RWPE1 (cell line): ENCODE data around the gene ZNF169.
"Not testable (repeated sequence)": the region's sequence is repeated elsewhere in the genome, so short reads cannot be mapped to it uniquely, and the experiment has no call there.

Experiments
- CTCF ChIA-PET: fragments of 350-600 bp; sonication (Branson Sonifier 250); formaldehyde crosslinking; extraction: SDS; loops from one replicate; lab custom pipeline; 2021; lab: Yijun Ruan, JAX
- POLR2A ChIA-PET: fragments of 400-600 bp; formaldehyde crosslinking; extraction: SDS; loops from one replicate; lab custom pipeline; 2020; ENCODE audit warnings: antibody characterized with exemption; ENCODE audit not compliant: low non-redundant PET; lab: Yijun Ruan, JAX
- DNase-seq: peaks from one replicate; pipeline ENCODE4 v3.0.0; 2012; ENCODE audit warnings: low spot score
- H3K27ac ChIP-seq: fragments of 450-650 bp; 2 replicates; pipeline ENCODE4 v1.5.1; 2017
- CTCF ChIP-seq: fragments of 450-650 bp; conservative IDR thresholded peaks from 2 replicates; pipeline ENCODE4 v1.5.1; 2017; ENCODE audit warnings: low read depth, mild to moderate bottlenecking

Gene ZNF169

GRCh38 chr9:94222870-94223269 lies 36.2 kb upstream of the ZNF169 start:
- CTCF ChIA-PET, result interaction anchor here (0.7 kb wide), 1 partner anchor 312 kb away, joined by 4 read pairs; no protein-coding TSS in a partner anchor
- TF ChIP-seq CTCF, result no peak
- POLR2A ChIA-PET, result no interaction called here
- DNase-seq, result peak; percentile 66
- no peak overlapping the region for H3K27ac ChIP-seq

- CTCF ChIA-PET, result interaction anchor here (1.4 kb wide), 1 partner anchor 211 kb away, joined by 3 read pairs; no protein-coding TSS in a partner anchor
- POLR2A ChIA-PET, DNase-seq, H3K27ac ChIP-seq: not testable (repeated sequence)
These were observed 33.7 kb upstream of the ZNF169 start for GRCh38 chr9:94225413-94225812.

- TF ChIP-seq CTCF, result no peak
- ChIA-PET POLR2A (no interaction called here), CTCF (interaction anchor here (1.2 to 1.4 kb wide), 2 partner anchors 16 to 215 kb away, joined by 4 to 5 read pairs; no protein-coding TSS in a partner anchor)
- DNase-seq, result no peak
- no peak overlapping the region for H3K27ac ChIP-seq
These were observed 30.5 kb upstream of the ZNF169 start for GRCh38 chr9:94228616-94229015.

- POLR2A ChIA-PET, result no interaction called here
- CTCF ChIA-PET, result interaction anchor here (1.0 kb wide), 1 partner anchor 219 kb away, joined by 3 read pairs; no protein-coding TSS in a partner anchor
- H3K27ac ChIP-seq, result no peak overlapping the region
- no peak for TF ChIP-seq CTCF
- DNase-seq, result no peak
These were observed 26.7 kb upstream of the ZNF169 start for GRCh38 chr9:94232428-94232827.

GRCh38 chr9:94241098-94241497 lies 18.0 kb upstream of the ZNF169 start:
- CTCF ChIA-PET, POLR2A ChIA-PET, DNase-seq, H3K27ac ChIP-seq: not testable (repeated sequence)

- POLR2A ChIA-PET, result no interaction called here
These were observed 13.4 kb upstream of the ZNF169 start for GRCh38 chr9:94245651-94246050.

GRCh38 chr9:94250456-94250855 lies 8.6 kb upstream of the ZNF169 start:
- DNase-seq, result no peak
- CTCF ChIA-PET, result interaction anchor here (0.7 kb wide), 1 partner anchor 16 kb away, joined by 3 read pairs; no protein-coding TSS in a partner anchor

More at GRCh38 chr9:94245651-94246050, 13.4 kb upstream of the ZNF169 start:
- no peak for DNase-seq
- CTCF ChIA-PET, result interaction anchor here (0.6 kb wide), 1 partner anchor 379 kb away, joined by 3 read pairs; no protein-coding TSS in a partner anchor
- no peak for TF ChIP-seq CTCF
- no peak overlapping the region for H3K27ac ChIP-seq

More at GRCh38 chr9:94250456-94250855, 8.6 kb upstream of the ZNF169 start:
- no peak for TF ChIP-seq CTCF
- POLR2A ChIA-PET, result no interaction called here
- no peak overlapping the region for H3K27ac ChIP-seq
